Endothelial cell of umbilical vein (primary cell): Measurements from ENCODE around the gene TMEM120B. TPM values are rescaled to one million over a fixed set of nuclear protein-coding genes. Genes with fewer than 3 reads are reported as not detected.
A peak's percentile ranks its signal among the peaks of the same experiment; 100 is the strongest.
"Not testable (repeated sequence)": the region's sequence is repeated elsewhere in the genome, so short reads cannot be mapped to it uniquely, and the experiment has no call there.

Experiments used
- BruUV-seq: library from RNA; stranded (reverse); fragments of 400-500 nt; replicated peaks from 2 replicates; lab custom pipeline; 2021; lab: Mats Ljungman, UMichigan
- CTCF ChIA-PET: fragments of 300-600, 350-600 bp; sonication (Branson Sonifier 250); formaldehyde crosslinking; loops from one replicate; lab custom pipeline; 2021; ENCODE audit warnings: antibody characterized with exemption, inconsistent platforms; lab: Charles Lee
- POLR2A ChIA-PET: fragments of 300-600, 350-600 bp; sonication (Branson Sonifier 250); formaldehyde crosslinking; loops from one replicate; lab custom pipeline; 2021; ENCODE audit warnings: antibody characterized with exemption, inconsistent platforms; lab: Charles Lee
- DNase-seq: peaks from one replicate; pipeline ENCODE4 v3.0.0-alpha.2; 2011; ENCODE audit warnings: low read depth, low spot score
- FAIRE-seq: peaks from 2 replicates; lab custom pipeline; 2011; peaks lifted over from hg19 to GRCh38; lab: Jason Lieb, UNC
- H2AFZ ChIP-seq: 2 replicates; pipeline ENCODE4 v1.6.0; 2012; ENCODE audit warnings: low read depth, low read length, control low read depth, inconsistent platforms
- H3K27ac ChIP-seq: 2 replicates; pipeline ENCODE4 v1.5.1; 2011; ENCODE audit warnings: low read depth, mild to moderate bottlenecking, control low read depth, low read length, moderate library complexity; ENCODE audit not compliant: insufficient read depth
- H3K27me3 ChIP-seq, 2 experiments: 2 replicates each; pipeline versions ENCODE4 v1.6.0 to v1.6.1; 2011; ENCODE audit warnings: low read length in 2 of 2, mixed read lengths in 1 of 2; ENCODE audit not compliant: control insufficient read depth in 2 of 2, insufficient read depth in 2 of 2
- H3K36me3 ChIP-seq, 2 experiments: 2 replicates in 1 of 2; 3 replicates in 1 of 2; pipeline ENCODE4 v1.5.1; 2011; ENCODE audit warnings: low read length in 2 of 2, mild to moderate bottlenecking in 1 of 2, moderate library complexity in 1 of 2; ENCODE audit not compliant: control insufficient read depth in 2 of 2, insufficient read depth in 2 of 2; ENCODE audit errors: extremely low read depth in 1 of 2
- H3K4me1 ChIP-seq: 3 replicates; pipeline ENCODE4 v1.5.1; 2011; ENCODE audit warnings: mild to moderate bottlenecking, low read length; ENCODE audit not compliant: control insufficient read depth, insufficient read depth; ENCODE audit errors: extremely low read depth
- H3K4me2 ChIP-seq: 2 replicates; pipeline ENCODE4 v1.6.1; 2011; ENCODE audit warnings: low read length, control low read depth, mixed read lengths; ENCODE audit not compliant: insufficient read depth
- H3K4me3 ChIP-seq, 3 experiments: fragments of 200-600 bp in 1 of 3; sonication (generic), shearing (Covaris generic) in 1 of 3; replicated peaks in 1 of 3; 2 replicates each; pipeline ENCODE4 v1.5.1; 2011 to 2016; ENCODE audit warnings: control low read depth in 3 of 3, low read length in 3 of 3, mild to moderate bottlenecking in 2 of 3, inconsistent platforms in 1 of 3, low read depth in 1 of 3, moderate library complexity in 1 of 3; ENCODE audit not compliant: insufficient read depth in 1 of 3
- H3K79me2 ChIP-seq: 2 replicates; pipeline ENCODE4 v1.6.0; 2012; ENCODE audit warnings: low read length, inconsistent platforms; ENCODE audit not compliant: control insufficient read depth, insufficient read depth
- H3K9ac ChIP-seq: replicated peaks from 2 replicates; pipeline ENCODE3; 2011; ENCODE audit warnings: low read length, control low read depth; ENCODE audit not compliant: insufficient read depth; ENCODE audit errors: extremely low read depth
- H3K9me1 ChIP-seq: replicated peaks from 3 replicates; pipeline ENCODE4 v1.6.0; 2011; ENCODE audit warnings: mild to moderate bottlenecking, low read length; ENCODE audit not compliant: control insufficient read depth, insufficient read depth; ENCODE audit errors: extremely low read depth
- H3K9me3 ChIP-seq: replicated peaks from 2 replicates; pipeline ENCODE4 v1.5.1; 2012; ENCODE audit warnings: low read length, inconsistent platforms; ENCODE audit not compliant: control insufficient read depth, insufficient read depth
- H4K20me1 ChIP-seq: replicated peaks from 2 replicates; pipeline ENCODE3; 2011; ENCODE audit warnings: mild to moderate bottlenecking, low read length; ENCODE audit not compliant: control insufficient read depth, insufficient read depth; ENCODE audit errors: extremely low read depth
- FOS ChIP-seq: IDR thresholded peaks from 2 replicates; pipeline ENCODE4 v1.6.1; 2011; ENCODE audit warnings: mild to moderate bottlenecking, low read length, moderate library complexity, borderline replicate concordance; ENCODE audit not compliant: insufficient read depth
- MYC ChIP-seq: IDR thresholded peaks from one replicate; pipeline ENCODE4 v1.6.1; 2011; ENCODE audit warnings: mild to moderate bottlenecking, low read depth, low read length
- POLR2A ChIP-seq: IDR thresholded peaks from 2 replicates; pipeline ENCODE4 v1.6.1; 2012; ENCODE audit warnings: low read depth, mild to moderate bottlenecking, control low read depth, low read length
- dilution Hi-C: fragments of 300-500 bp; cut with MboI; formaldehyde crosslinking; loops from one replicate; pipeline ENCODE4 v1.15.0; 2019; ENCODE audit warnings: low sequenced_read_pairs; ENCODE audit not compliant: extremely low pct_ligation_motif_present
- intact Hi-C: fragments of 100-400 bp; cut with micrococcal nuclease; formaldehyde crosslinking; loops from one replicate; pipeline ENCODE4 v1.10.0; 2022
- polyA plus RNA-seq, 4 experiments: library from polyadenylated mRNA; depleted of rRNA in 3 of 4; stranded (reverse) in 3 of 4; unstranded in 1 of 4; fragments of >200 nt; gene quantifications; 2 replicates each; pipeline versions ENCODE4 v1.2.1 to v1.2.3, GENCODE V29; 2011 to 2012; ENCODE audit warnings: missing spikeins in 1 of 4
- total RNA-seq: library from RNA; stranded (reverse); gene quantifications from 2 replicates; pipeline ENCODE4 v1.2.3, GENCODE V29; 2021

TMEM120B gene
- total and polyA plus RNA-seq, 2 donors (not counting 3 experiments of a cell fraction or from before 2014, with no cell fraction given): 10.4 to 12.8 TPM

DNA sequence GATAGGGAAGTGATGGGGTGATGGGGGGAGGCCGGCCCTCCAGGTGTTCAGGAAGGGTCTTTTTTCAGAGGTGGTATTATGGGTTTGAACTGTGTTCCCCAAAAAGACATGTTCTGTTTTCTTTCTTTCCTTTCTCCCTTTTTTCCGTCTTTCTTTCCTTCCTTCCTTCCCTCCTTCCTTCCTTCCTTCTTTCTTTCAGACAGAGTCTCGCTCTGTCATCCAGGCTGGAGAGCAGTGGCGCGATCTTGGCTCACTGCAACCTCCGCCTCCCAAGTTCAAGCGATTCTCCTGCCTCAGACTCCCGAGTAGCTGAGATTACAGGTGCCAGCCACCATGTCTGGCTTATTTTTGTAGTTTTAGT lies 3.5 kb upstream of the TMEM120B start:
- POLR2A ChIA-PET, H3K9me1 ChIP-seq, H3K4me3 ChIP-seq, CTCF ChIA-PET, H3K9ac ChIP-seq, dilution Hi-C loops, intact Hi-C loops, FAIRE-seq, H3K27ac ChIP-seq, H3K27me3 ChIP-seq, DNase-seq, H3K9me3 ChIP-seq, H4K20me1 ChIP-seq, BruUV-seq, H2AFZ ChIP-seq, H3K36me3 ChIP-seq, H3K79me2 ChIP-seq, H3K4me2 ChIP-seq: not testable (repeated sequence)
- peaks cover 13% of the 10 kb centered on the region for H3K4me1 ChIP-seq

DNA sequence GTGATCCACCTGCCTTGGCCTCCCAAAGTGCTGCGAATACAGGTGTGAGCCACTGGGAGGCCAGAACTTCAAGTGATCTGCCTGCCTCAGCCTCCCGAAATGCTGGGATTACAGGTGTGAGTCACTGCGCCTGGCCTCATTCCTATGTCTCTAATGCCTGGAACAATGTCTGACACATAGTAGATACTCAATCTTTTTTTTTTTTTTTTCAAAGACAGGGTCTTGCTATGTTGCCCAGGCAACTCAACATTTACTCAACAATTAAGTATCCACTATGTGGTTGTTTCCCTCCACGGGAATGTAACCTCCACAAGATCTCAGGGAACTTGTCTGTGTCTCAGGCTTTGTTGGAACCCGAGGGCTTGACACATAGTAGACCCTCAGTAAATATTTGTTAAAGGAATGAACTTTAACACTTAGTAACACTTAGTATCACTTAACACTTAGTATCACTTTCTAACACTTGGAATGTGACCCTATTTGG lies 3.0 kb upstream of the TMEM120B start:
- ChIA-PET CTCF (no interaction called here), POLR2A (no interaction called here)
- dilution Hi-C loops: no loop called here
- no peak overlapping the region for H3K27ac ChIP-seq
- H3K79me2 ChIP-seq: peaks cover 8% of the 10 kb centered on the region
- no peak for FAIRE-seq
- no peaks in the 10 kb centered on the region for H3K9me3 ChIP-seq
- H3K27me3 ChIP-seq: peaks cover 0 to 2% of the 10 kb centered on the region in 2 experiments
- H3K4me3 ChIP-seq: no peak overlapping the region
- TF ChIP-seq FOS: no peak
- no peak for TF ChIP-seq MYC
- no peak for TF ChIP-seq POLR2A
- H3K9me1 ChIP-seq: no peaks in the 10 kb centered on the region
- peak; percentile 20 for DNase-seq
- H4K20me1 ChIP-seq: no peaks in the 10 kb centered on the region
- no peak overlapping the region for H2AFZ ChIP-seq
- H3K4me1 ChIP-seq: peaks cover 13% of the 10 kb centered on the region
- BruUV-seq: no TSS peak
- no peak overlapping the region for H3K4me2 ChIP-seq
- intact Hi-C loops: no loop called here
- H3K9ac ChIP-seq: peak overlapping the region; percentile 11
- no peaks in the 10 kb centered on the region for H3K36me3 ChIP-seq
